Mucosa of descending colon (tissue), 3 donors: ENCODE data around the gene RNF167. TPM values are rescaled to one million over a fixed set of nuclear protein-coding genes. Genes with fewer than 3 reads are reported as not detected.

Source experiments
- ATAC-seq: fragments of 200-7000 bp; cut with Tn5 transposase; one replicate; pipeline ENCODE4 v1.9.1; 2020; ENCODE audit warnings: mild to moderate bottlenecking, moderate library complexity
- DNase-seq, 3 donors: peaks; one replicate each; pipeline ENCODE4 v3.0.0-alpha.2; 2020
- H3K36me3 ChIP-seq: fragments of 200-600 bp; one replicate; pipeline ENCODE4 v1.8.0; 2021; ENCODE audit warnings: low read depth, mild to moderate bottlenecking
- H3K4me1 ChIP-seq: fragments of 200-600 bp; one replicate; pipeline ENCODE4 v1.8.0; 2021; ENCODE audit warnings: low read depth, mild to moderate bottlenecking
- H3K4me3 ChIP-seq: fragments of 200-600 bp; one replicate; pipeline ENCODE4 v1.8.0; 2021; ENCODE audit warnings: mild to moderate bottlenecking
- H3K9me3 ChIP-seq: fragments of 200-600 bp; one replicate; pipeline ENCODE4 v1.8.0; 2021; ENCODE audit warnings: mild to moderate bottlenecking
- intact Hi-C, 2 donors: fragments of 100-400 bp; cut with DNase I in 1 of 2; cut with micrococcal nuclease in 1 of 2; formaldehyde crosslinking; loops; one replicate each; pipeline versions ENCODE4 v1.11.0 to v1.11.1; 2022; cut with DNase I, micrococcal nuclease
- total RNA-seq, 3 donors: library from RNA; stranded (reverse); fragmentation: NEBNext Ultra II Directional in 2 of 3; extraction: Animal tissue kit (Norgen Biotek cat#: 25700) in 2 of 3; gene quantifications; one replicate each; pipeline versions ENCODE4 v1.2.1 to v1.2.4, GENCODE V29; 2021 to 2023
- TF ChIP-seq, protein P1 (sequence below): fragments of 200-600 bp; IDR thresholded peaks from one replicate; pipeline ENCODE4 v1.8.0; 2022; ENCODE audit warnings: antibody characterized with exemption, mild to moderate bottlenecking
- donor health status: DM: no; HTN: no; CAD: no; lungs with moderate emphysema.
- donor health status: DM: no; HTN: no; CAD: no.
- donor health status: DM: no; HTN: yes; CAD: no.

Gene RNF167
- total RNA-seq, 3 donors from 2014 or later = 90.8 to 118 (median 114) TPM

- TF ChIP-seq, protein P1, sequence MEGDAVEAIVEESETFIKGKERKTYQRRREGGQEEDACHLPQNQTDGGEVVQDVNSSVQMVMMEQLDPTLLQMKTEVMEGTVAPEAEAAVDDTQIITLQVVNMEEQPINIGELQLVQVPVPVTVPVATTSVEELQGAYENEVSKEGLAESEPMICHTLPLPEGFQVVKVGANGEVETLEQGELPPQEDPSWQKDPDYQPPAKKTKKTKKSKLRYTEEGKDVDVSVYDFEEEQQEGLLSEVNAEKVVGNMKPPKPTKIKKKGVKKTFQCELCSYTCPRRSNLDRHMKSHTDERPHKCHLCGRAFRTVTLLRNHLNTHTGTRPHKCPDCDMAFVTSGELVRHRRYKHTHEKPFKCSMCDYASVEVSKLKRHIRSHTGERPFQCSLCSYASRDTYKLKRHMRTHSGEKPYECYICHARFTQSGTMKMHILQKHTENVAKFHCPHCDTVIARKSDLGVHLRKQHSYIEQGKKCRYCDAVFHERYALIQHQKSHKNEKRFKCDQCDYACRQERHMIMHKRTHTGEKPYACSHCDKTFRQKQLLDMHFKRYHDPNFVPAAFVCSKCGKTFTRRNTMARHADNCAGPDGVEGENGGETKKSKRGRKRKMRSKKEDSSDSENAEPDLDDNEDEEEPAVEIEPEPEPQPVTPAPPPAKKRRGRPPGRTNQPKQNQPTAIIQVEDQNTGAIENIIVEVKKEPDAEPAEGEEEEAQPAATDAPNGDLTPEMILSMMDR = no peak
- ATAC-seq = no peak
These were observed 4.4 kb upstream of the RNF167 start for GRCh38 chr17:4935650-4936049.

DNA sequence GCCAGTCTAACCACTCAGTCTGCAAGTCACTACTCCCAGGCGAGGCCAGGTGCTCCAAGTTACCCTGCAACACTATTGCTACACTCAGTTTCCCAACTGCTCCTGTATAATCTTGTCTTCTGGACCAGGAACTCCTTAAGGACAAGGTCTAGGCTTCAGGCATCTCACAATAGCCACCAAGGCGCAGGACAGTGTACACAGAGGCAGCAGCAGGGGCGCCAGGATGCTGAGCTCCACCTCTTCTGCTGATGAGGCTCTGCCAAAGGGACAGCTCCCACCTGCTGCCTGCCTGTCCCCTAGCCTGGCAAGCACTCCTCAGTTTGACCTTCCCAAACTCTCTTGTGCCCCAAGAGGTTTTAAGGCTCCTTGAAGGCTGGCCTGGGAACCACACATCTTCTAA is 3.6 kb upstream of the RNF167 start:
- H3K4me3 ChIP-seq = no peak overlapping the region
- peak in 1 of 3 donors; percentile 12 for DNase-seq
- no peaks in the 10 kb centered on the region for H3K36me3 ChIP-seq
- TF ChIP-seq, protein P1 = no peak
- H3K9me3 ChIP-seq = no peaks in the 10 kb centered on the region
- H3K4me1 ChIP-seq = peaks cover 25% of the 10 kb centered on the region
- ATAC-seq = no peak
- intact Hi-C loops = no loop called here

More at GRCh38 chr17:4935650-4936049, 4.4 kb upstream of the RNF167 start:
- Histone ChIP-seq H3K4me1 (peaks cover 17% of the 10 kb centered on the region), H3K36me3 (no peaks in the 10 kb centered on the region), H3K4me3 (no peak overlapping the region), H3K9me3 (no peaks in the 10 kb centered on the region)
- peak in 2 of 3 donors; percentile 11 to 22 for DNase-seq
- intact Hi-C loops = no loop called here

DNA sequence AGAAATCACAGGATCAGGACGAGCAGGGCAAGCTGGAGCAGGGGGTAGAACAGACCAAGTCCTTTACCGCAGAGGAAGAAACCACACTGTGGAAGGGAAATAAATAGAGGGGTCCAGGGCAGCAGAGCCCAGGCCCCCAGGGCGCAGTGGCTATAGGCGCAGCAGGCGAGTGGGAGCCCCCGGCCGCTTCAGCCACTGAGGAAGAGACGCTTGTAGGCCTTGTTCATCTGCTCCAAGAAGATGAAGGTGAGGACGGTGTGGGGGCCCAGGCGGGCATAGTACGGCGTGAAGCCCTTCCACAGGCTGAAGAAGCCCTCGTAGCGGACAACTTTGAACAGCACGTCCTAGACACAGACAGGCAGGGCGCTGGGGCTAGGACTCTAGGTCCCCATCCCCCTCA is 2.5 kb upstream of the RNF167 start:
- TF ChIP-seq, protein P1 = no peak
- intact Hi-C loops = no loop called here
- DNase-seq (peak in 1 of 3 donors; percentile 49), ATAC-seq (no peak)
- peaks cover 31% of the 10 kb centered on the region for H3K4me1 ChIP-seq
- no peaks in the 10 kb centered on the region for H3K9me3 ChIP-seq
- no peak overlapping the region for H3K4me3 ChIP-seq
- no peaks in the 10 kb centered on the region for H3K36me3 ChIP-seq

DNA sequence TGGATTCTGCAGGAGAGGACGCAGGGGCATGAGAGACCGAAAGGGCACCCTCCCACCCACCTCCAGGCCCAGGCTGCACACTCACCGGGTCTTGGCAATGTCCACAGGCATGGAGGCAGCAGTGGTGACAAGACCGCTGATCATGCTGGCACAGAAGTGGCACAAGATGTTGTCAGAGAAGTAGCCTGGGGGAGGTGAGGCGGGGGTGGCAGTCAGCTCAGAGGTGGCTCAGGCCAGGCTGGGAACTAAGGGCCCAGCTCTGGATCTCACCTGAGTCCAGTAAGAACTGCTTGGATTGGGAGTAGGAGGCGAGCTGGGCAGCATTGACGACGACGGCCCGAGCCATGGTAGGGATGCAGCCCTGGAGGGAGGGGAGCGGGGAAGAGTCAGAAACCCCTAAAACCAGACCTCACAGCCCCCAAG is 2.0 kb upstream of the RNF167 start:
- DNase-seq (peak in 1 of 3 donors; percentile 48), ATAC-seq (no peak)
- Histone ChIP-seq H3K9me3 (no peaks in the 10 kb centered on the region), H3K36me3 (no peaks in the 10 kb centered on the region), H3K4me1 (peaks cover 31% of the 10 kb centered on the region), H3K4me3 (no peak overlapping the region)
- intact Hi-C loops = no loop called here
- TF ChIP-seq, protein P1 = no peak

- Histone ChIP-seq H3K4me1 (peaks cover 31% of the 10 kb centered on the region), H3K4me3 (peak overlapping the region; percentile 77), H3K9me3 (no peaks in the 10 kb centered on the region), H3K36me3 (no peaks in the 10 kb centered on the region)
- intact Hi-C loops = no loop called here
- ATAC-seq = peak; percentile 0
- TF ChIP-seq, protein P1 = no peak
- DNase-seq = peak in 2 of 3 donors; percentile 24 to 54
These were observed 1.2 kb upstream of the RNF167 start for GRCh38 chr17:4938688-4939545.
